Thoracic aorta (tissue), 2 donors: ENCODE results near the gene IFI30. TPM values are rescaled to one million over a fixed set of nuclear protein-coding genes. Genes with fewer than 3 reads are reported as not detected.
A peak's percentile ranks its signal among the peaks of the same experiment; 100 is the strongest.

Source experiments
- ATAC-seq: fragments of 150-250 bp; one replicate; pipeline ENCODE4 v1.8.0; 2017; ENCODE audit warnings: low read depth; ENCODE audit not compliant: insufficient number of reproducible peaks, low FRiP score
- DNase-seq: peaks from one replicate; pipeline ENCODE4 v3.0.0-alpha.2; 2020; ENCODE audit warnings: low spot score
- H3K27ac ChIP-seq, 2 donors: fragments of 200-600 bp; sonication (generic); 1 replicate in 1 of 2; 2 replicates in 1 of 2; pipeline ENCODE4 v1.5.1; 2016; ENCODE audit warnings: mild to moderate bottlenecking in 2 of 2, moderate library complexity in 2 of 2
- H3K27me3 ChIP-seq: fragments of 200-600 bp; sonication (generic); replicated peaks from 2 replicates; pipeline ENCODE4 v1.6.0; 2016; ENCODE audit warnings: mild to moderate bottlenecking; ENCODE audit not compliant: insufficient read depth
- H3K36me3 ChIP-seq: fragments of 200-600 bp; sonication (generic); one replicate; pipeline ENCODE4 v1.5.1; 2016
- H3K4me1 ChIP-seq, 2 donors: fragments of 200-600 bp; sonication (generic); 1 replicate in 1 of 2; 2 replicates in 1 of 2; pipeline versions ENCODE4 v1.5.1 to v1.6.0; 2016; ENCODE audit warnings: low read depth in 2 of 2, mild to moderate bottlenecking in 1 of 2; ENCODE audit not compliant: control insufficient read depth in 1 of 2
- H3K4me3 ChIP-seq: fragments of 200-600 bp; sonication (generic); 2 replicates; pipeline ENCODE4 v1.5.1; 2016; ENCODE audit warnings: mild to moderate bottlenecking
- H3K9me3 ChIP-seq: fragments of 200-600 bp; sonication (generic); 2 replicates; pipeline ENCODE4 v1.5.1; 2016
- total RNA-seq, 2 donors: library from RNA; depleted of rRNA; stranded (reverse); fragments of >200 nt; gene quantifications; one replicate each; pipeline versions ENCODE4 v1.1.0 to v1.2.3, GENCODE V29; 2016
- TF ChIP-seq, protein P1 (sequence below): fragments of 200-600 bp; sonication (generic); IDR thresholded peaks from one replicate; pipeline ENCODE4 v1.5.1; 2019; ENCODE audit warnings: antibody characterized with exemption

IFI30 gene
- total RNA-seq, 2 donors from 2014 or later, result 59.4 to 72.3 TPM

- Histone ChIP-seq H3K9me3 (no peaks in the 10 kb centered on the region), H3K27me3 (no peaks in the 10 kb centered on the region), H3K36me3 (peaks cover 14% of the 10 kb centered on the region), H3K4me1 (peaks cover 13 to 34% of the 10 kb centered on the region in 2 donors), H3K27ac (no peak overlapping the region), H3K4me3 (no peak overlapping the region)
- ATAC-seq (no peak), DNase-seq (no peak)
- TF ChIP-seq, protein P1, sequence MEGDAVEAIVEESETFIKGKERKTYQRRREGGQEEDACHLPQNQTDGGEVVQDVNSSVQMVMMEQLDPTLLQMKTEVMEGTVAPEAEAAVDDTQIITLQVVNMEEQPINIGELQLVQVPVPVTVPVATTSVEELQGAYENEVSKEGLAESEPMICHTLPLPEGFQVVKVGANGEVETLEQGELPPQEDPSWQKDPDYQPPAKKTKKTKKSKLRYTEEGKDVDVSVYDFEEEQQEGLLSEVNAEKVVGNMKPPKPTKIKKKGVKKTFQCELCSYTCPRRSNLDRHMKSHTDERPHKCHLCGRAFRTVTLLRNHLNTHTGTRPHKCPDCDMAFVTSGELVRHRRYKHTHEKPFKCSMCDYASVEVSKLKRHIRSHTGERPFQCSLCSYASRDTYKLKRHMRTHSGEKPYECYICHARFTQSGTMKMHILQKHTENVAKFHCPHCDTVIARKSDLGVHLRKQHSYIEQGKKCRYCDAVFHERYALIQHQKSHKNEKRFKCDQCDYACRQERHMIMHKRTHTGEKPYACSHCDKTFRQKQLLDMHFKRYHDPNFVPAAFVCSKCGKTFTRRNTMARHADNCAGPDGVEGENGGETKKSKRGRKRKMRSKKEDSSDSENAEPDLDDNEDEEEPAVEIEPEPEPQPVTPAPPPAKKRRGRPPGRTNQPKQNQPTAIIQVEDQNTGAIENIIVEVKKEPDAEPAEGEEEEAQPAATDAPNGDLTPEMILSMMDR, result no peak
Observed at GRCh38 chr19:18159810-18160209, 13.8 kb upstream of the IFI30 start.

GRCh38 chr19:18160493-18160970 is 13.1 kb upstream of the IFI30 start:
- peak overlapping the region; percentile 67 for H3K4me3 ChIP-seq
- TF ChIP-seq, protein P1, result no peak
- DNase-seq (no peak), ATAC-seq (no peak)
- no peaks in the 10 kb centered on the region for H3K9me3 ChIP-seq
- H3K27me3 ChIP-seq, result no peaks in the 10 kb centered on the region
- H3K4me1 ChIP-seq, result peaks cover 13 to 34% of the 10 kb centered on the region in 2 donors
- peak overlapping the region; percentile 6 to 60 for H3K27ac ChIP-seq
- H3K36me3 ChIP-seq, result peaks cover 17% of the 10 kb centered on the region

DNA sequence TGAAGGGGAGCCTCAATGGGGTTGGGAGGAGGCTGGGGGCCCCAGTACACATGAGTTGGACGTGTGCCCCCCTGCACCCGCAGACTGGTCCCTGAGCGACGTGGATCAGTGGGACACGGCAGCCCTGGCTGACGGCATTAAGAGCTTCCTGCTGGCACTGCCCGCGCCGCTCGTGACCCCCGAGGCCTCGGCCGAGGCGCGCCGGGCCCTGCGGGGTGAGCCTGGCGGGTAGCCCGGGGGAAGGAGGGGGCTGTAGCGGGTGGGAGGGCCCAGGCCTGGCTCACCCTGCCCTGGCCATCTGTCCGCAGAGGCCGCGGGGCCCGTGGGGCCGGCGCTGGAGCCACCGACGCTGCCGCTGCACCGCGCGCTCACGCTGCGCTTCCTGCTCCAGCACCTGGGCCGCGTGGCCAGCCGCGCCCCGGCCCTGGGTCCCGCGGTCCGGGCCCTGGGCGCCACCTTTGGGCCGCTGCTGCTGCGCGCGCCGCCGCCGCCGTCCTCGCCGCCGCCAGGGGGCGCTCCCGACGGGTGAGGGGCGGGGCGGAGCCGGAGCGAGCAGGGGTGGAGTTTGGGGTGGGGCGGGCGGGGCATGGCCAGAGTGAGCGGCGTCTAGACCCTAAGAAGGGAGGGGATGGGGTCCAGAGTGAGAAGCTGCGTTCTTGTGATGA is 12.5 kb upstream of the IFI30 start:
- H3K4me1 ChIP-seq, result peaks cover 13 to 30% of the 10 kb centered on the region in 2 donors
- H3K27ac ChIP-seq, result peak overlapping the region; percentile 6 to 60
- peak overlapping the region; percentile 67 for H3K4me3 ChIP-seq
- DNase-seq (no peak), ATAC-seq (peak; percentile 52)
- H3K36me3 ChIP-seq, result peaks cover 22% of the 10 kb centered on the region
- no peaks in the 10 kb centered on the region for H3K9me3 ChIP-seq
- no peaks in the 10 kb centered on the region for H3K27me3 ChIP-seq
- TF ChIP-seq, protein P1, result peak; percentile 62

DNA sequence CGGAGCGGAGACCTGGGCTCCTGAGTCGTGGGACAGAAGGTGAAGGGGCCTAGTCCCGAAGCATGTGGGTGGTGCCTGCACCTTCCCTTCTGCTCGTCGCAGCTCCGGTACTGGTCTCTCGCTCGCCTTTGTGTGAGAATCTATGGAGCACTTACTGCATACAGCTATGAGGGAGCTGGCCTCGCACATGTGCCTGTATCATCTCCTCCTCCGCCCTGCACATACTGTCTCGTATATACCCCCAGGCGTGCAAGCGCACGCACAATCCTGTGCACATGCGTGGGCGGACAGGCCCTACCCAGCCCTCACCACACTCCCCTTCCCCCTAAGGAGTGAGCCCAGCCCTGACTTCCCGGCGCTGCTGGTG is 12.0 kb upstream of the IFI30 start:
- peak overlapping the region; percentile 67 for H3K4me3 ChIP-seq
- peaks cover 23% of the 10 kb centered on the region for H3K36me3 ChIP-seq
- ATAC-seq (no peak), DNase-seq (no peak)
- H3K9me3 ChIP-seq, result no peaks in the 10 kb centered on the region
- no peak overlapping the region for H3K27ac ChIP-seq
- no peaks in the 10 kb centered on the region for H3K27me3 ChIP-seq
- TF ChIP-seq, protein P1, result no peak
- peaks cover 13 to 25% of the 10 kb centered on the region in 2 donors for H3K4me1 ChIP-seq

GRCh38 chr19:18164072-18164471 is 9.5 kb upstream of the IFI30 start:
- ATAC-seq (no peak), DNase-seq (no peak)
- peaks cover 4 to 11% of the 10 kb centered on the region in 2 donors for H3K4me1 ChIP-seq
- peaks cover 38% of the 10 kb centered on the region for H3K36me3 ChIP-seq
- H3K27me3 ChIP-seq, result no peaks in the 10 kb centered on the region
- no peak overlapping the region for H3K4me3 ChIP-seq
- TF ChIP-seq, protein P1, result no peak
- no peak overlapping the region for H3K27ac ChIP-seq
- no peaks in the 10 kb centered on the region for H3K9me3 ChIP-seq
